Islet precursor cell (in vitro differentiated cells): ENCODE results near the gene MAGED1.

Source experiments
- DNase-seq: peaks from one replicate; pipeline ENCODE4 v3.0.0-alpha.2; 2018

Gene MAGED1

GRCh38 chrX:51892921-51893745 lies at the start of gene MAGED1:
MAGED1 (plus strand) TSS chrX:51893623; CDS start chrX:51894305, 682 bp downstream.
- DNase-seq = peak; percentile 98

GRCh38 chrX:51847463-51847862 lies 46.0 kb upstream of the MAGED1 start:
- peak; percentile 50 for DNase-seq

- DNase-seq = peak; percentile 50
Measured at GRCh38 chrX:51851507-51852085, 41.8 kb upstream of the MAGED1 start.

GRCh38 chrX:51852096-51852495 lies 41.3 kb upstream of the MAGED1 start:
- no peak for DNase-seq

GRCh38 chrX:51852621-51853020 lies 40.8 kb upstream of the MAGED1 start:
- no peak for DNase-seq

- no peak for DNase-seq
Measured at GRCh38 chrX:51853251-51853650, 40.2 kb upstream of the MAGED1 start.

GRCh38 chrX:51855698-51856097 lies 37.7 kb upstream of the MAGED1 start:
- no peak for DNase-seq

GRCh38 chrX:51857159-51857733 lies 36.2 kb upstream of the MAGED1 start:
- DNase-seq = no peak

GRCh38 chrX:51860679-51861078 lies 32.7 kb upstream of the MAGED1 start:
- DNase-seq = peak; percentile 55

GRCh38 chrX:51862920-51863319 lies 30.5 kb upstream of the MAGED1 start:
- DNase-seq = no peak

- no peak for DNase-seq
Measured at GRCh38 chrX:51866210-51866609, 27.2 kb upstream of the MAGED1 start.

- no peak for DNase-seq
Measured at GRCh38 chrX:51867626-51868025, 25.8 kb upstream of the MAGED1 start.

GRCh38 chrX:51870354-51870753 lies 23.1 kb upstream of the MAGED1 start:
- no peak for DNase-seq

GRCh38 chrX:51874123-51874522 lies 19.3 kb upstream of the MAGED1 start:
- DNase-seq = no peak

GRCh38 chrX:51876441-51876840 lies 17.0 kb upstream of the MAGED1 start:
- no peak for DNase-seq

- no peak for DNase-seq
Measured at GRCh38 chrX:51878056-51878455, 15.4 kb upstream of the MAGED1 start.

- no peak for DNase-seq
Measured at GRCh38 chrX:51889851-51890250, 3.6 kb upstream of the MAGED1 start.

GRCh38 chrX:51891245-51891644 lies 2.2 kb upstream of the MAGED1 start:
- DNase-seq = no peak

GRCh38 chrX:51891821-51892551 lies 1.4 kb upstream of the MAGED1 start:
- DNase-seq = peak; percentile 92

GRCh38 chrX:51893931-51894696 lies 691 bp downstream of the MAGED1 start:
- DNase-seq = no peak

- DNase-seq = no peak
Measured at GRCh38 chrX:51894697-51895336, 1.4 kb downstream of the MAGED1 start.

GRCh38 chrX:51896626-51897025 lies 3.2 kb downstream of the MAGED1 start:
- DNase-seq = no peak
